Measurements from ENCODE around the gene RBM25. TPM values are rescaled to one million over a fixed set of nuclear protein-coding genes. Genes with fewer than 3 reads are reported as not detected.

Gene RBM25
- total and polyA plus RNA-seq, 2 experiments from 2014 or later: 42.3 to 52.2 TPM

GRCh38 chr14:73125746-73126145, 67.4 kb downstream of the RBM25 start:
- H3K36me3 ChIP-seq (replicated peaks; ENCODE audit: insufficient read depth, low read depth): no peaks in the 10 kb centered on the region
- TF ChIP-seq CTCF (IDR thresholded peaks at IDR 0.05; ENCODE audit: poor library complexity) (no peak), EZH2 (IDR thresholded peaks at IDR 0.05; ENCODE audit: borderline replicate concordance) (no peak), EZH2phosphoT487 (IDR thresholded peaks at IDR 0.05; ENCODE audit: low read depth, severe bottlenecking, unreplicated experiment) (no peak)
- no peak overlapping the region for H3K4me3 ChIP-seq
- no peaks in the 10 kb centered on the region for H3K4me1 ChIP-seq (ENCODE audit: insufficient read depth)
- no peaks in the 10 kb centered on the region for H4K20me1 ChIP-seq (ENCODE audit: insufficient read depth, poor library complexity, severe bottlenecking)
- H3K79me2 ChIP-seq: no peaks in the 10 kb centered on the region
- H3K4me2 ChIP-seq: no peak overlapping the region
- no peak overlapping the region for H2AFZ ChIP-seq
- H3K9me3 ChIP-seq (ENCODE audit: low read depth): no peaks in the 10 kb centered on the region
- peak overlapping the region; percentile 16 for H3K27ac ChIP-seq
- 66% methylated on average over 3 of the region's 3 CpGs for WGBS (ENCODE audit: low lambda C conversion rate, missing lambda C conversion rate)
- DNase-seq (ENCODE audit: low spot score): no peak
- no peaks in the 10 kb centered on the region for H3K9me2 ChIP-seq (replicated peaks; ENCODE audit: insufficient read depth)
- H3K27me3 ChIP-seq: no peaks in the 10 kb centered on the region

- H2AFZ ChIP-seq: no peak overlapping the region
- no peaks in the 10 kb centered on the region for H3K9me3 ChIP-seq (ENCODE audit: low read depth)
- no peaks in the 10 kb centered on the region for H3K9me2 ChIP-seq (replicated peaks; ENCODE audit: insufficient read depth)
- H3K4me2 ChIP-seq: no peak overlapping the region
- no peak overlapping the region for H3K4me3 ChIP-seq
- H4K20me1 ChIP-seq (ENCODE audit: insufficient read depth, poor library complexity, severe bottlenecking): peaks cover 3% of the 10 kb centered on the region
- 92% methylated on average over 3 of the region's 3 CpGs for WGBS (ENCODE audit: low lambda C conversion rate, missing lambda C conversion rate)
- peaks cover 18% of the 10 kb centered on the region for H3K79me2 ChIP-seq
- TF ChIP-seq EZH2 (IDR thresholded peaks at IDR 0.05; ENCODE audit: borderline replicate concordance): no peak
- no peak for TF ChIP-seq CTCF (IDR thresholded peaks at IDR 0.05; ENCODE audit: poor library complexity)
- no peak for TF ChIP-seq EZH2phosphoT487 (IDR thresholded peaks at IDR 0.05; ENCODE audit: low read depth, severe bottlenecking, unreplicated experiment)
- H3K27ac ChIP-seq: no peak overlapping the region
- peaks cover 5% of the 10 kb centered on the region for H3K4me1 ChIP-seq (ENCODE audit: insufficient read depth)
- DNase-seq (ENCODE audit: low spot score): no peak
- no peaks in the 10 kb centered on the region for H3K27me3 ChIP-seq
- no peaks in the 10 kb centered on the region for H3K36me3 ChIP-seq (replicated peaks; ENCODE audit: insufficient read depth, low read depth)
These were observed 75.5 kb downstream of the RBM25 start for GRCh38 chr14:73133795-73134194.

- Histone ChIP-seq H3K4me1 (ENCODE audit: insufficient read depth) (peaks cover 5% of the 10 kb centered on the region), H3K36me3 (replicated peaks; ENCODE audit: insufficient read depth, low read depth) (no peaks in the 10 kb centered on the region), H4K20me1 (ENCODE audit: insufficient read depth, poor library complexity, severe bottlenecking) (peaks cover 17% of the 10 kb centered on the region), H3K4me2 (peak overlapping the region; percentile 78), H3K4me3 (no peak overlapping the region), H3K27ac (peak overlapping the region; percentile 46), H3K79me2 (peaks cover 41% of the 10 kb centered on the region), H3K9me3 (ENCODE audit: low read depth) (no peaks in the 10 kb centered on the region), H2AFZ (peak overlapping the region; percentile 80), H3K9me2 (replicated peaks; ENCODE audit: insufficient read depth) (no peaks in the 10 kb centered on the region), H3K27me3 (no peaks in the 10 kb centered on the region)
- WGBS (ENCODE audit: low lambda C conversion rate, missing lambda C conversion rate): 11% methylated on average over 10 of the region's 16 CpGs
- DNase-seq (ENCODE audit: low spot score): no peak
- TF ChIP-seq EZH2phosphoT487 (IDR thresholded peaks at IDR 0.05; ENCODE audit: low read depth, severe bottlenecking, unreplicated experiment): no peak
- no peak for TF ChIP-seq CTCF (IDR thresholded peaks at IDR 0.05; ENCODE audit: poor library complexity)
- TF ChIP-seq EZH2 (IDR thresholded peaks at IDR 0.05; ENCODE audit: borderline replicate concordance): no peak
These were observed 77.7 kb downstream of the RBM25 start for GRCh38 chr14:73136085-73136386.
